Ovary (tissue), 3 donors: Measurements from ENCODE around the gene GLYR1.

Experiments
- CTCF ChIP-seq, 3 donors: fragments of 450-650 bp in 2 of 3; fragments of 200-600 bp in 1 of 3; IDR thresholded peaks; one replicate each; pipeline versions ENCODE4 v1.5.1 to v1.8.0; 2016 to 2022; ENCODE audit warnings: antibody characterized with exemption in 3 of 3, mild to moderate bottlenecking in 1 of 3
- EP300 ChIP-seq: sonication (generic); formaldehyde crosslinking; IDR thresholded peaks from one replicate; pipeline ENCODE4 v1.6.1; 2017; ENCODE audit warnings: antibody characterized with exemption
- donor health status: DM: no; HTN: no; CAD: no.

- no peak for TF ChIP-seq CTCF (IDR thresholded peaks at IDR 0.05)
- no peak for TF ChIP-seq EP300
These were observed 46.2 kb upstream of the GLYR1 start for GRCh38 chr16:4893103-4893862.
